Measurements from ENCODE around the gene RNF212B. TPM values are rescaled to one million over a fixed set of nuclear protein-coding genes. Genes with fewer than 3 reads are reported as not detected.

The RNF212B gene
- total and polyA plus RNA-seq, 2 of the 13 experiments (the other 11 are each of a cell fraction or from before 2014, with no cell fraction given): 0.05 TPM; not detected in 1

DNA sequence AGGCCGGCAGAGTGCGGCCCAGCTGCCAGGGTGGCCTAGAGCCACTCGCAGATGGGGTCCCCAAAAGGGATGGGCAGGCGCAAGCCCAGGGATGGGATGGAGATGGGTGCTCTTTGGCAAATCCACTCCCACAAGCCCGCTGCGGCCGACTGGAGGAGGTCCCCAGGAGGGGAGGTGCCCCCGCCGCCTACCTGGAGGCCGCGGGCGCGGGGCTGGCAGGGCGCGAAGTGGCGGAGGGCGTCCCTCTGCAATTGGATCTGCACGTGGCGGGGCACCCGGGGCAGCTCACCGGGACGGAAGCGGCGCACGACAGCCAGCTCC is 64.2 kb downstream of the RNF212B start:
- Histone ChIP-seq H3K27ac (ENCODE audit: extremely low read length, insufficient read depth, low read length) (peak overlapping the region; percentile 91), H3K9ac (ENCODE audit: insufficient read depth, low read depth, low read length) (peak overlapping the region; percentile 82), H3K4me1 (ENCODE audit: insufficient read depth, low read length) (peaks cover 57% of the 10 kb centered on the region), H2AFZ (ENCODE audit: low read length) (no peak overlapping the region), H3K27me3 (ENCODE audit: control insufficient read depth in 1 of 2, insufficient read depth in 2 of 2, low read length in 2 of 2) (no peaks in the 10 kb centered on the region; a peak in 1 of 5 replicates), H3K36me3 (replicated peaks in 1 of 2; ENCODE audit: control insufficient read depth in 1 of 2, insufficient read depth in 2 of 2, low read length in 2 of 2) (peaks cover 3% of the 10 kb centered on the region in 2 experiments; a peak in 1 of 5 replicates), H3K79me2 (ENCODE audit: insufficient read depth, low read length) (peaks cover 6% of the 10 kb centered on the region), H3K4me2 (ENCODE audit: low read depth, low read length) (peak overlapping the region; percentile 96), H3K4me3 (replicated peaks in 1 of 3; ENCODE audit: insufficient read depth in 1 of 3, low read depth in 2 of 3, low read length in 3 of 3) (peak overlapping the region; percentile 61 to 88 (median 67)), H3K9me3 (ENCODE audit: low read length) (no peaks in the 10 kb centered on the region), H4K20me1 (ENCODE audit: insufficient read depth, low read length) (no peaks in the 10 kb centered on the region)
- POLR2A ChIA-PET: interaction anchor here (0.5 to 18.7 kb wide), 35 partner anchors 9 to 1791 kb away, joined by 3 to 1053 read pairs (median 5); partner anchors contain the start of genes ACIN1, AJUBA, AP1G2 and C14orf119
- peak; percentile 34 for ATAC-seq
- TSS peak; percentile 32 for BruUV-seq (replicated peaks)
- no peak for FAIRE-seq
- no peak for DNase-seq (ENCODE audit: low spot score)
- in situ Hi-C loops (cut with HindIII; ENCODE audit: extremely low pct_ligation_motif_present, low pct_unique_long_range_greater_than_20kb) (loop anchor here (25.0 kb wide), 1 partner anchor 835 kb away; the partner anchor contains the start of genes EMC9, FITM1, PSME1 and PSME2), intact Hi-C loops (cut with micrococcal nuclease; ENCODE audit: unreplicated experiment) (loop anchor here (1.0 to 10.0 kb wide), 5 partner anchors 16 to 993 kb away; partner anchors contain the start of genes AJUBA, DCAF11, DHRS1 and HOMEZ)
- CTCF ChIA-PET (ENCODE audit: low intra/inter-chr PET ratio, low total read pairs): interaction anchor here (1.4 to 2.3 kb wide), 2 partner anchors 20 to 37 kb away, joined by 7 to 12 read pairs; partner anchors contain the start of gene PABPN1
- WGBS (ENCODE audit: low lambda C conversion rate): 2% methylated on average over 20 of the region's 25 CpGs
- TF ChIP-seq MIER2 (CRISPR knock-in tag; IDR thresholded peaks at IDR 0.05) (peak; percentile 60; the same call in 1 of the 2 replicates), ZNF263 (CRISPR knock-in tag; IDR thresholded peaks at IDR 0.05) (no peak; the same call in none of the 2 replicates), ZNF44 (CRISPR knock-in tag; IDR thresholded peaks at IDR 0.05) (peak; percentile 97; the same call in 1 of the 2 replicates), ZNF256 (CRISPR knock-in tag; conservative IDR thresholded peaks at IDR 0.05) (peak; percentile 94; the same call in 1 of the 2 replicates), GABPA (IDR thresholded peaks at IDR 0.05; ENCODE audit: low read depth, low read length) (no peak), GABPA (CRISPR knock-in tag; IDR thresholded peaks at IDR 0.05; ENCODE audit: low read depth) (no peak), BRD4 (CRISPR knock-in tag; IDR thresholded peaks at IDR 0.05) (no peak), SRSF1 (optimal IDR thresholded peaks at IDR 0.05; ENCODE audit: low read depth, low read length) (no peak)
- TF ChIP-seq, protein P1, sequence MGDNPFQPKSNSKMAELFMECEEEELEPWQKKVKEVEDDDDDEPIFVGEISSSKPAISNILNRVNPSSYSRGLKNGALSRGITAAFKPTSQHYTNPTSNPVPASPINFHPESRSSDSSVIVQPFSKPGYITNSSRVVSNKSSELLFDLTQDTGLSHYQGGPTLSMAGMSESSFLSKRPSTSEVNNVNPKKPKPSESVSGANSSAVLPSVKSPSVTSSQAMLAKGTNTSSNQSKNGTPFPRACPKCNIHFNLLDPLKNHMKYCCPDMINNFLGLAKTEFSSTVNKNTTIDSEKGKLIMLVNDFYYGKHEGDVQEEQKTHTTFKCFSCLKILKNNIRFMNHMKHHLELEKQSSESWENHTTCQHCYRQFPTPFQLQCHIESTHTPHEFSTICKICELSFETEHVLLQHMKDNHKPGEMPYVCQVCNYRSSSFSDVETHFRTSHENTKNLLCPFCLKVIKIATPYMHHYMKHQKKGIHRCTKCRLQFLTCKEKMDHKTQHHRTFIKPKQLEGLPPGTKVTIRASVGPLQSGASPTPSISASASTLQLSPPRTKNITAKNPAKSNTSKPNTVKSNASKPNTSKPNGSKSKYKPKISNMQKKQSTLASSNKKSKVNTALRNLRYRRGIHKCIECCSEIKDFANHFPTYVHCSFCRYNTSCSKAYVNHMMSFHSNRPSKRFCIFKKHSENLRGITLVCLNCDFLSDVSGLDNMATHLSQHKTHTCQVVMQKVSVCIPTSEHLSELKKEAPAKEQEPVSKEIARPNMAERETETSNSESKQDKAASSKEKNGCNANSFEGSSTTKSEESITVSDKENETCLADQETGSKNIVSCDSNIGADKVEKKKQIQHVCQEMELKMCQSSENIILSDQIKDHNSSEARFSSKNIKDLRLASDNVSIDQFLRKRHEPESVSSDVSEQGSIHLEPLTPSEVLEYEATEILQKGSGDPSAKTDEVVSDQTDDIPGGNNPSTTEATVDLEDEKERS (CRISPR knock-in tag; IDR thresholded peaks at IDR 0.05): peak; percentile 97
- TF ChIP-seq, protein P2, sequence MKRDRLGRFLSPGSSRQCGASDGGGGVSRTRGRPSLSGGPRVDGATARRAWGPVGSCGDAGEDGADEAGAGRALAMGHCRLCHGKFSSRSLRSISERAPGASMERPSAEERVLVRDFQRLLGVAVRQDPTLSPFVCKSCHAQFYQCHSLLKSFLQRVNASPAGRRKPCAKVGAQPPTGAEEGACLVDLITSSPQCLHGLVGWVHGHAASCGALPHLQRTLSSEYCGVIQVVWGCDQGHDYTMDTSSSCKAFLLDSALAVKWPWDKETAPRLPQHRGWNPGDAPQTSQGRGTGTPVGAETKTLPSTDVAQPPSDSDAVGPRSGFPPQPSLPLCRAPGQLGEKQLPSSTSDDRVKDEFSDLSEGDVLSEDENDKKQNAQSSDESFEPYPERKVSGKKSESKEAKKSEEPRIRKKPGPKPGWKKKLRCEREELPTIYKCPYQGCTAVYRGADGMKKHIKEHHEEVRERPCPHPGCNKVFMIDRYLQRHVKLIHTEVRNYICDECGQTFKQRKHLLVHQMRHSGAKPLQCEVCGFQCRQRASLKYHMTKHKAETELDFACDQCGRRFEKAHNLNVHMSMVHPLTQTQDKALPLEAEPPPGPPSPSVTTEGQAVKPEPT (CRISPR knock-in tag; IDR thresholded peaks at IDR 0.05; ENCODE audit: low read depth): peak; percentile 83; the same call in 1 of the 2 replicates
- TF ChIP-seq, protein P3, sequence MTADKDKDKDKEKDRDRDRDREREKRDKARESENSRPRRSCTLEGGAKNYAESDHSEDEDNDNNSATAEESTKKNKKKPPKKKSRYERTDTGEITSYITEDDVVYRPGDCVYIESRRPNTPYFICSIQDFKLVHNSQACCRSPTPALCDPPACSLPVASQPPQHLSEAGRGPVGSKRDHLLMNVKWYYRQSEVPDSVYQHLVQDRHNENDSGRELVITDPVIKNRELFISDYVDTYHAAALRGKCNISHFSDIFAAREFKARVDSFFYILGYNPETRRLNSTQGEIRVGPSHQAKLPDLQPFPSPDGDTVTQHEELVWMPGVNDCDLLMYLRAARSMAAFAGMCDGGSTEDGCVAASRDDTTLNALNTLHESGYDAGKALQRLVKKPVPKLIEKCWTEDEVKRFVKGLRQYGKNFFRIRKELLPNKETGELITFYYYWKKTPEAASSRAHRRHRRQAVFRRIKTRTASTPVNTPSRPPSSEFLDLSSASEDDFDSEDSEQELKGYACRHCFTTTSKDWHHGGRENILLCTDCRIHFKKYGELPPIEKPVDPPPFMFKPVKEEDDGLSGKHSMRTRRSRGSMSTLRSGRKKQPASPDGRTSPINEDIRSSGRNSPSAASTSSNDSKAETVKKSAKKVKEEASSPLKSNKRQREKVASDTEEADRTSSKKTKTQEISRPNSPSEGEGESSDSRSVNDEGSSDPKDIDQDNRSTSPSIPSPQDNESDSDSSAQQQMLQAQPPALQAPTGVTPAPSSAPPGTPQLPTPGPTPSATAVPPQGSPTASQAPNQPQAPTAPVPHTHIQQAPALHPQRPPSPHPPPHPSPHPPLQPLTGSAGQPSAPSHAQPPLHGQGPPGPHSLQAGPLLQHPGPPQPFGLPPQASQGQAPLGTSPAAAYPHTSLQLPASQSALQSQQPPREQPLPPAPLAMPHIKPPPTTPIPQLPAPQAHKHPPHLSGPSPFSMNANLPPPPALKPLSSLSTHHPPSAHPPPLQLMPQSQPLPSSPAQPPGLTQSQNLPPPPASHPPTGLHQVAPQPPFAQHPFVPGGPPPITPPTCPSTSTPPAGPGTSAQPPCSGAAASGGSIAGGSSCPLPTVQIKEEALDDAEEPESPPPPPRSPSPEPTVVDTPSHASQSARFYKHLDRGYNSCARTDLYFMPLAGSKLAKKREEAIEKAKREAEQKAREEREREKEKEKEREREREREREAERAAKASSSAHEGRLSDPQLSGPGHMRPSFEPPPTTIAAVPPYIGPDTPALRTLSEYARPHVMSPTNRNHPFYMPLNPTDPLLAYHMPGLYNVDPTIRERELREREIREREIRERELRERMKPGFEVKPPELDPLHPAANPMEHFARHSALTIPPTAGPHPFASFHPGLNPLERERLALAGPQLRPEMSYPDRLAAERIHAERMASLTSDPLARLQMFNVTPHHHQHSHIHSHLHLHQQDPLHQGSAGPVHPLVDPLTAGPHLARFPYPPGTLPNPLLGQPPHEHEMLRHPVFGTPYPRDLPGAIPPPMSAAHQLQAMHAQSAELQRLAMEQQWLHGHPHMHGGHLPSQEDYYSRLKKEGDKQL (CRISPR knock-in tag; IDR thresholded peaks at IDR 0.05; ENCODE audit: low read depth): no peak; the same call in 1 of the 2 replicates
- TF ChIP-seq, protein P4, sequence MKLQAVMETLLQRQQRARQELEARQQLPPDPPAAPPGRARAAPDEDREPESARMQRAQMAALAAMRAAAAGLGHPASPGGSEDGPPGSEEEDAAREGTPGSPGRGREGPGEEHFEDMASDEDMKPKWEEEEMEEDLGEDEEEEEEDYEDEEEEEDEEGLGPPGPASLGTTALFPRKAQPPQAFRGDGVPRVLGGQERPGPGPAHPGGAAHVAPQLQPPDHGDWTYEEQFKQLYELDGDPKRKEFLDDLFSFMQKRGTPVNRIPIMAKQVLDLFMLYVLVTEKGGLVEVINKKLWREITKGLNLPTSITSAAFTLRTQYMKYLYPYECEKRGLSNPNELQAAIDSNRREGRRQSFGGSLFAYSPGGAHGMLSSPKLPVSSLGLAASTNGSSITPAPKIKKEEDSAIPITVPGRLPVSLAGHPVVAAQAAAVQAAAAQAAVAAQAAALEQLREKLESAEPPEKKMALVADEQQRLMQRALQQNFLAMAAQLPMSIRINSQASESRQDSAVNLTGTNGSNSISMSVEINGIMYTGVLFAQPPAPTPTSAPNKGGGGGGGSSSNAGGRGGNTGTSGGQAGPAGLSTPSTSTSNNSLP (IDR thresholded peaks at IDR 0.05; ENCODE audit: low read depth, low read length): no peak

Measured in HepG2 (cell line).